Mammary epithelial cell (primary cell): ENCODE measurements around the gene PNRC2.
A peak's percentile ranks its signal among the peaks of the same experiment; 100 is the strongest.

Experiments used
- EZH2 ChIP-seq: IDR thresholded peaks from 2 replicates; pipeline ENCODE4 v1.6.1; 2012; ENCODE audit warnings: low read length, inconsistent platforms, borderline replicate concordance
- TF ChIP-seq, protein P1 (sequence below), 2 donors: IDR thresholded peaks in 1 of 2; conservative IDR thresholded peaks in 1 of 2; 2 replicates each; pipeline ENCODE4 v1.5.1; 2011 to 2012; ENCODE audit warnings: inconsistent platforms in 2 of 2, low read length in 2 of 2, mild to moderate bottlenecking in 2 of 2, control low read depth in 1 of 2, low read depth in 1 of 2; ENCODE audit not compliant: insufficient read depth in 1 of 2; ENCODE audit errors: extremely low read depth in 1 of 2

DNA sequence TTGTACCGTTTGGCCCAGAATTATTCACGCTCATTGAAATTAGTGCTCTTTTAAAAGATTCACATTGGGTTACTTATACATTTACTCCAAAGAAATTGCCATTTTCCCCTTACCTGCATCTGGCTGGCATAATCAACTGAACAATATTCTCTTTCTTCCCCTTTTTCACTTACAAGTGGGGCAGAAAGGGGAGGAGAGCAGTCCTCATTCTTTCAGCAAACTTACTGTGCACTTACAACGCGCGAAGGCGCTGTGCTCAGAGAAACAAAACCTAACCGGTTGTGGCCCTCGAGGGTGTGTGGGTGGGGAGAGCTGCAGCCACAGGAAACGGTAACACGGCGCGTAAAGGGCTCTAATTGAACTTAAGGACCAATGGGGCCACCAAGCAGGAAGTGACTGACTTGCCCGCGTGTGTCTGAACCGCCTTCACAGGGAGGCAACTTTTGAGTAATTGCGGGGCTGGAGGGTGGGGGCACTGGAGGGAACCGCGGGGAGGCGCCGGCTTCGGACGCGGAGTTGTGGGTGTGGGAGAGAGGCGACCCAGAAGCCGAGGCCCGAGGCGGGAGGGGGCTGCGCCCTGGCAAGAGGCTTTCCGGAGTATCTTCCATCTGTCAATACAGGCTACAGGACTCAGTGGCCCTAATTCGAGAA lies 693 bp upstream of the PNRC2 start:
- TF ChIP-seq, protein P1, sequence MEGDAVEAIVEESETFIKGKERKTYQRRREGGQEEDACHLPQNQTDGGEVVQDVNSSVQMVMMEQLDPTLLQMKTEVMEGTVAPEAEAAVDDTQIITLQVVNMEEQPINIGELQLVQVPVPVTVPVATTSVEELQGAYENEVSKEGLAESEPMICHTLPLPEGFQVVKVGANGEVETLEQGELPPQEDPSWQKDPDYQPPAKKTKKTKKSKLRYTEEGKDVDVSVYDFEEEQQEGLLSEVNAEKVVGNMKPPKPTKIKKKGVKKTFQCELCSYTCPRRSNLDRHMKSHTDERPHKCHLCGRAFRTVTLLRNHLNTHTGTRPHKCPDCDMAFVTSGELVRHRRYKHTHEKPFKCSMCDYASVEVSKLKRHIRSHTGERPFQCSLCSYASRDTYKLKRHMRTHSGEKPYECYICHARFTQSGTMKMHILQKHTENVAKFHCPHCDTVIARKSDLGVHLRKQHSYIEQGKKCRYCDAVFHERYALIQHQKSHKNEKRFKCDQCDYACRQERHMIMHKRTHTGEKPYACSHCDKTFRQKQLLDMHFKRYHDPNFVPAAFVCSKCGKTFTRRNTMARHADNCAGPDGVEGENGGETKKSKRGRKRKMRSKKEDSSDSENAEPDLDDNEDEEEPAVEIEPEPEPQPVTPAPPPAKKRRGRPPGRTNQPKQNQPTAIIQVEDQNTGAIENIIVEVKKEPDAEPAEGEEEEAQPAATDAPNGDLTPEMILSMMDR (conservative IDR thresholded peaks at IDR 0.05 in 1 of 2, IDR thresholded peaks at IDR 0.05 in 1 of 2; ENCODE audit: extremely low read depth in 1 of 2, insufficient read depth in 1 of 2, low read depth in 1 of 2, low read length in 2 of 2), result peak in 1 of 2 donors; percentile 44
- TF ChIP-seq EZH2, result no peak
